K562 (cell line): ENCODE data around the gene EPX. TPM values are rescaled to one million over a fixed set of nuclear protein-coding genes. Genes with fewer than 3 reads are reported as not detected.

ENCODE experiments used
- CREB5 ChIP-seq: fragments of 250-450 bp; sonication (Bioruptor Pico); IDR thresholded peaks from 2 replicates; pipeline ENCODE4 v1.5.0; 2020; ENCODE audit warnings: mild to moderate bottlenecking
- FOXK1 ChIP-seq: sonication (generic); formaldehyde crosslinking; IDR thresholded peaks from 2 replicates; pipeline ENCODE4 v1.8.0; 2022; ENCODE audit warnings: missing genetic modification reagents, mild to moderate bottlenecking, borderline replicate concordance
- HDAC6 ChIP-seq: IDR thresholded peaks from 2 replicates; pipeline ENCODE4 v1.6.1; 2012; ENCODE audit warnings: low read depth, mild to moderate bottlenecking, control low read depth, inconsistent platforms, low read length, moderate library complexity
- HMBOX1 ChIP-seq: sonication (generic); IDR thresholded peaks from 2 replicates; pipeline ENCODE4 v1.6.1; 2016
- HOXB6 ChIP-seq: fragments of 250-450 bp; sonication (Bioruptor Pico); IDR thresholded peaks from 2 replicates; pipeline ENCODE4 v1.5.1; 2022; ENCODE audit warnings: mild to moderate bottlenecking, borderline replicate concordance
- L3MBTL2 ChIP-seq: fragments of 450-650 bp; IDR thresholded peaks from 2 replicates; pipeline ENCODE4 v1.6.1; 2016; ENCODE audit warnings: mild to moderate bottlenecking, moderate library complexity
- MBD1 ChIP-seq: fragments of 250-450 bp; sonication (Bioruptor Pico); IDR thresholded peaks from 2 replicates; pipeline ENCODE4 v1.8.0; 2022; ENCODE audit warnings: inconsistent platforms
- MTA2 ChIP-seq: fragments of 450-650 bp; IDR thresholded peaks from 2 replicates; pipeline ENCODE4 v1.6.1; 2016; ENCODE audit warnings: low read depth
- MYNN ChIP-seq, 2 experiments: sonication (generic); formaldehyde crosslinking in 1 of 2; IDR thresholded peaks; 2 replicates each; pipeline versions ENCODE4 v1.5.0 to v1.6.1; 2016 to 2020; ENCODE audit warnings: antibody characterized with exemption in 1 of 2, missing genetic modification reagents in 1 of 2
- NUFIP1 ChIP-seq: fragments of 450-650 bp; IDR thresholded peaks from 2 replicates; pipeline ENCODE4 v1.6.1; 2018; ENCODE audit not compliant: partially characterized antibody
- PURB ChIP-seq: sonication (generic); formaldehyde crosslinking; IDR thresholded peaks from 2 replicates; pipeline ENCODE4 v1.9.0; 2021; ENCODE audit warnings: low read depth, mild to moderate bottlenecking, missing genetic modification reagents
- TOE1 ChIP-seq, 2 experiments: fragments of 450-650 bp in 1 of 2; sonication (generic) in 1 of 2; formaldehyde crosslinking in 1 of 2; IDR thresholded peaks; 2 replicates each; pipeline versions ENCODE4 v1.7.1 to v1.8.0; 2016 to 2022; ENCODE audit warnings: borderline replicate concordance in 2 of 2, mild to moderate bottlenecking in 2 of 2, antibody characterized with exemption in 1 of 2, inconsistent platforms in 1 of 2, low read depth in 1 of 2, missing genetic modification reagents in 1 of 2, moderate library complexity in 1 of 2
- TSHZ1 ChIP-seq: fragments of 250-450 bp; sonication (Bioruptor Pico); IDR thresholded peaks from 2 replicates; pipeline ENCODE4 v1.4.0; 2020; ENCODE audit warnings: mild to moderate bottlenecking, moderate library complexity
- ZNF444 ChIP-seq: fragments of 250-450 bp; sonication (Bioruptor Pico); IDR thresholded peaks from 2 replicates; pipeline ENCODE4 v1.4.0; 2020; ENCODE audit warnings: mild to moderate bottlenecking, moderate library complexity
- ZNF511 ChIP-seq: sonication (generic); formaldehyde crosslinking; IDR thresholded peaks from 2 replicates; pipeline ENCODE4 v1.8.0; 2022; ENCODE audit warnings: mild to moderate bottlenecking, missing genetic modification reagents
- ZNF707 ChIP-seq: fragments of 250-450 bp; sonication (Bioruptor Pico); conservative IDR thresholded peaks from 2 replicates; pipeline ENCODE4 v1.8.0; 2022; ENCODE audit warnings: inconsistent platforms, mild to moderate bottlenecking, moderate library complexity
- ZNF785 ChIP-seq: fragments of 250-450 bp; sonication (Bioruptor Pico); IDR thresholded peaks from 2 replicates; pipeline ENCODE4 v1.4.0; 2020; ENCODE audit warnings: mild to moderate bottlenecking
- polyA plus RNA-seq, 8 experiments: library from polyadenylated mRNA; depleted of rRNA in 4 of 8; stranded (reverse) in 5 of 8; unstranded in 3 of 8; fragments of >200 nt; fragmentation: Nextera tagmentation in 2 of 8; fragmentation: Illumina TruSeq in 1 of 8; extraction: Ambion mirVana in 2 of 8; extraction: Trizol in 1 of 8; gene quantifications; 2 replicates each; pipeline versions ENCODE4 v1.2.1 to v1.2.3, GENCODE V29; 2011 to 2014; ENCODE audit warnings: inconsistent platforms in 1 of 8, missing spikeins in 1 of 8
- total RNA-seq, 7 experiments: library from RNA; depleted of rRNA in 6 of 7; stranded (reverse); fragments of >200 nt in 6 of 7; fragmentation: Illumina TruSeq in 2 of 7; extraction: Trizol in 2 of 7; gene quantifications; 2 replicates each; pipeline versions ENCODE4 v1.2.1 to v1.2.3, GENCODE V29; 2011 to 2021; ENCODE audit warnings: low replicate concordance in 1 of 7

EPX gene
- total and polyA plus RNA-seq, 9 of the 15 experiments (the other 6 are each of a cell fraction or from before 2014, with no cell fraction given): 0.07 to 0.33 (median 0.19) TPM; not detected in 3

GRCh38 chr17:58219007-58219788, 26.7 kb downstream of the EPX start, which contains the start of gene MKS1 (continued):
- TF ChIP-seq MYNN (IDR thresholded peaks at IDR 0.05): no peak
- no peak for TF ChIP-seq MYNN (CRISPR knock-in tag; IDR thresholded peaks at IDR 0.05)
- TF ChIP-seq FOXK1 (CRISPR knock-in tag): no peak
- peak; percentile 74; the same call in 1 of the 2 replicates for TF ChIP-seq HMBOX1
- no peak for TF ChIP-seq CREB5 (CRISPR knock-in tag)
- no peak; the same call in none of the 2 replicates for TF ChIP-seq ZNF511
- TF ChIP-seq L3MBTL2: peak; percentile 96
- no peak for TF ChIP-seq TSHZ1
- TF ChIP-seq TOE1 (IDR thresholded peaks at IDR 0.05; ENCODE audit: borderline replicate concordance): peak; percentile 30; the same call in 1 of the 2 replicates
- no peak for TF ChIP-seq TOE1 (CRISPR knock-in tag; IDR thresholded peaks at IDR 0.05; ENCODE audit: borderline replicate concordance, low read depth)
- TF ChIP-seq ZNF444: no peak
- TF ChIP-seq MBD1: peak; percentile 11; the same call in 1 of the 2 replicates
- TF ChIP-seq HDAC6: no peak
- no peak for TF ChIP-seq MTA2
- no peak for TF ChIP-seq HOXB6 (CRISPR knock-in tag)
- no peak for TF ChIP-seq PURB (CRISPR knock-in tag)
- no peak for TF ChIP-seq ZNF707
- TF ChIP-seq ZNF785 (CRISPR knock-in tag): no peak
- TF ChIP-seq NUFIP1: no peak
